ENCODE measurements around the gene FBXL22.

The FBXL22 gene

GRCh38 chr15:63575312-63575711, 21.9 kb upstream of the FBXL22 start:
- no peaks in the 10 kb centered on the region for H3K27me3 Mint-ChIP-seq (ENCODE audit: low read depth)
- no peak overlapping the region for H3K4me3 Mint-ChIP-seq
- no peak overlapping the region for H3K27ac Mint-ChIP-seq
- H3K9me3 Mint-ChIP-seq: no peaks in the 10 kb centered on the region
- no peak for DNase-seq (ENCODE audit: low spot score)
- peaks cover 38% of the 10 kb centered on the region for H3K36me3 Mint-ChIP-seq (ENCODE audit: low read depth)
- no peaks in the 10 kb centered on the region for H3K4me1 Mint-ChIP-seq (ENCODE audit: low read depth)

- H3K9me3 Mint-ChIP-seq: no peaks in the 10 kb centered on the region
- no peaks in the 10 kb centered on the region for H3K4me1 Mint-ChIP-seq (ENCODE audit: low read depth)
- peaks cover 37% of the 10 kb centered on the region for H3K36me3 Mint-ChIP-seq (ENCODE audit: low read depth)
- no peak overlapping the region for H3K4me3 Mint-ChIP-seq
- H3K27me3 Mint-ChIP-seq (ENCODE audit: low read depth): no peaks in the 10 kb centered on the region
- no peak overlapping the region for H3K27ac Mint-ChIP-seq
- DNase-seq (ENCODE audit: low spot score): no peak
Observed at GRCh38 chr15:63576441-63576840, 20.7 kb upstream of the FBXL22 start.

- no peak overlapping the region for H3K4me3 Mint-ChIP-seq
- H3K4me1 Mint-ChIP-seq (ENCODE audit: low read depth): peaks cover 2% of the 10 kb centered on the region
- peaks cover 40% of the 10 kb centered on the region for H3K36me3 Mint-ChIP-seq (ENCODE audit: low read depth)
- H3K27me3 Mint-ChIP-seq (ENCODE audit: low read depth): no peaks in the 10 kb centered on the region
- peaks cover 10% of the 10 kb centered on the region for H3K9me3 Mint-ChIP-seq
- DNase-seq (ENCODE audit: low spot score): no peak
- no peak overlapping the region for H3K27ac Mint-ChIP-seq
Observed at GRCh38 chr15:63582179-63582578, 15.0 kb upstream of the FBXL22 start.

GRCh38 chr15:63582718-63583426, 14.3 kb upstream of the FBXL22 start:
- Mint-ChIP-seq H3K36me3 (ENCODE audit: low read depth) (peaks cover 40% of the 10 kb centered on the region), H3K27me3 (ENCODE audit: low read depth) (no peaks in the 10 kb centered on the region), H3K9me3 (peaks cover 10% of the 10 kb centered on the region), H3K27ac (no peak overlapping the region), H3K4me1 (ENCODE audit: low read depth) (peaks cover 2% of the 10 kb centered on the region), H3K4me3 (no peak overlapping the region)
- DNase-seq (ENCODE audit: low spot score): no peak

GRCh38 chr15:63586790-63587189, 10.4 kb upstream of the FBXL22 start:
- no peak overlapping the region for H3K27ac Mint-ChIP-seq
- peaks cover 65% of the 10 kb centered on the region for H3K36me3 Mint-ChIP-seq (ENCODE audit: low read depth)
- no peak for DNase-seq (ENCODE audit: low spot score)
- H3K27me3 Mint-ChIP-seq (ENCODE audit: low read depth): no peaks in the 10 kb centered on the region
- H3K9me3 Mint-ChIP-seq: peaks cover 10% of the 10 kb centered on the region
- H3K4me1 Mint-ChIP-seq (ENCODE audit: low read depth): peaks cover 4% of the 10 kb centered on the region
- no peak overlapping the region for H3K4me3 Mint-ChIP-seq

GRCh38 chr15:63587527-63587926, 9.7 kb upstream of the FBXL22 start:
- DNase-seq (ENCODE audit: low spot score): no peak
- Mint-ChIP-seq H3K4me1 (ENCODE audit: low read depth) (peaks cover 5% of the 10 kb centered on the region), H3K9me3 (peaks cover 10% of the 10 kb centered on the region), H3K27ac (no peak overlapping the region), H3K4me3 (no peak overlapping the region), H3K36me3 (ENCODE audit: low read depth) (peaks cover 64% of the 10 kb centered on the region), H3K27me3 (ENCODE audit: low read depth) (no peaks in the 10 kb centered on the region)

GRCh38 chr15:63588826-63589225, 8.4 kb upstream of the FBXL22 start:
- no peaks in the 10 kb centered on the region for H3K27me3 Mint-ChIP-seq (ENCODE audit: low read depth)
- H3K4me3 Mint-ChIP-seq: no peak overlapping the region
- DNase-seq (ENCODE audit: low spot score): no peak
- no peak overlapping the region for H3K27ac Mint-ChIP-seq
- peaks cover 10% of the 10 kb centered on the region for H3K9me3 Mint-ChIP-seq
- peaks cover 16% of the 10 kb centered on the region for H3K4me1 Mint-ChIP-seq (ENCODE audit: low read depth)
- peaks cover 69% of the 10 kb centered on the region for H3K36me3 Mint-ChIP-seq (ENCODE audit: low read depth)

- peaks cover 43% of the 10 kb centered on the region for H3K36me3 Mint-ChIP-seq (ENCODE audit: low read depth)
- DNase-seq (ENCODE audit: low spot score): peak; percentile 56
- H3K4me3 Mint-ChIP-seq: no peak overlapping the region
- H3K9me3 Mint-ChIP-seq: no peaks in the 10 kb centered on the region
- H3K27ac Mint-ChIP-seq: no peak overlapping the region
- H3K27me3 Mint-ChIP-seq (ENCODE audit: low read depth): no peaks in the 10 kb centered on the region
- peaks cover 41% of the 10 kb centered on the region for H3K4me1 Mint-ChIP-seq (ENCODE audit: low read depth)
Observed at GRCh38 chr15:63593705-63594671, 3.2 kb upstream of the FBXL22 start.

GRCh38 chr15:63595065-63595464, 2.1 kb upstream of the FBXL22 start:
- peaks cover 44% of the 10 kb centered on the region for H3K4me1 Mint-ChIP-seq (ENCODE audit: low read depth)
- no peaks in the 10 kb centered on the region for H3K9me3 Mint-ChIP-seq
- peak overlapping the region; percentile 51 for H3K27ac Mint-ChIP-seq
- H3K36me3 Mint-ChIP-seq (ENCODE audit: low read depth): peaks cover 34% of the 10 kb centered on the region
- H3K4me3 Mint-ChIP-seq: no peak overlapping the region
- no peak for DNase-seq (ENCODE audit: low spot score)
- H3K27me3 Mint-ChIP-seq (ENCODE audit: low read depth): no peaks in the 10 kb centered on the region

GRCh38 chr15:63595688-63596087, 1.5 kb upstream of the FBXL22 start:
- H3K27ac Mint-ChIP-seq: no peak overlapping the region
- no peak for DNase-seq (ENCODE audit: low spot score)

GRCh38 chr15:63596676-63597037, 530 bp upstream of the FBXL22 start:
- Mint-ChIP-seq H3K27ac (peak overlapping the region; percentile 43), H3K4me1 (ENCODE audit: low read depth) (peaks cover 46% of the 10 kb centered on the region), H3K36me3 (ENCODE audit: low read depth) (peaks cover 21% of the 10 kb centered on the region), H3K27me3 (ENCODE audit: low read depth) (no peaks in the 10 kb centered on the region), H3K9me3 (no peaks in the 10 kb centered on the region), H3K4me3 (no peak overlapping the region)
- no peak for DNase-seq (ENCODE audit: low spot score)

More at GRCh38 chr15:63595688-63596087, 1.5 kb upstream of the FBXL22 start:
- Mint-ChIP-seq H3K36me3 (ENCODE audit: low read depth) (peaks cover 29% of the 10 kb centered on the region), H3K9me3 (no peaks in the 10 kb centered on the region), H3K27me3 (ENCODE audit: low read depth) (no peaks in the 10 kb centered on the region), H3K4me1 (ENCODE audit: low read depth) (peaks cover 45% of the 10 kb centered on the region), H3K4me3 (no peak overlapping the region)

- Mint-ChIP-seq H3K27ac (no peak overlapping the region), H3K27me3 (ENCODE audit: low read depth) (no peaks in the 10 kb centered on the region), H3K9me3 (no peaks in the 10 kb centered on the region), H3K36me3 (ENCODE audit: low read depth) (peaks cover 17% of the 10 kb centered on the region), H3K4me1 (ENCODE audit: low read depth) (peaks cover 50% of the 10 kb centered on the region), H3K4me3 (no peak overlapping the region)
- DNase-seq (ENCODE audit: low spot score): no peak
Observed at GRCh38 chr15:63597821-63598220, 634 bp downstream of the FBXL22 start.

GRCh38 chr15:63598473-63599400, 1.6 kb downstream of the FBXL22 start:
- H3K4me1 Mint-ChIP-seq (ENCODE audit: low read depth): peaks cover 45% of the 10 kb centered on the region
- no peaks in the 10 kb centered on the region for H3K9me3 Mint-ChIP-seq
- H3K4me3 Mint-ChIP-seq: peak overlapping the region; percentile 84
- DNase-seq (ENCODE audit: low spot score): no peak
- H3K27ac Mint-ChIP-seq: no peak overlapping the region
- peaks cover 9% of the 10 kb centered on the region for H3K36me3 Mint-ChIP-seq (ENCODE audit: low read depth)
- no peaks in the 10 kb centered on the region for H3K27me3 Mint-ChIP-seq (ENCODE audit: low read depth)
